ENCODE results near the gene ZNF883. TPM values are rescaled to one million over a fixed set of nuclear protein-coding genes. Genes with fewer than 3 reads are reported as not detected.
"Not testable (repeated sequence)": the region's sequence is repeated elsewhere in the genome, so short reads cannot be mapped to it uniquely, and the experiment has no call there.

The ZNF883 gene
- total RNA-seq: 5.7 TPM
- long read RNA-seq, transcript ZNF883-201 (5 exons, 2,414 nt): major isoform, 8 of 8 reads
- long read RNA-seq, partial matches to known transcripts: 0 of 8 reads
- long read RNA-seq, other reads (novel, unspliced or antisense): 0 of 8 reads

DNA sequence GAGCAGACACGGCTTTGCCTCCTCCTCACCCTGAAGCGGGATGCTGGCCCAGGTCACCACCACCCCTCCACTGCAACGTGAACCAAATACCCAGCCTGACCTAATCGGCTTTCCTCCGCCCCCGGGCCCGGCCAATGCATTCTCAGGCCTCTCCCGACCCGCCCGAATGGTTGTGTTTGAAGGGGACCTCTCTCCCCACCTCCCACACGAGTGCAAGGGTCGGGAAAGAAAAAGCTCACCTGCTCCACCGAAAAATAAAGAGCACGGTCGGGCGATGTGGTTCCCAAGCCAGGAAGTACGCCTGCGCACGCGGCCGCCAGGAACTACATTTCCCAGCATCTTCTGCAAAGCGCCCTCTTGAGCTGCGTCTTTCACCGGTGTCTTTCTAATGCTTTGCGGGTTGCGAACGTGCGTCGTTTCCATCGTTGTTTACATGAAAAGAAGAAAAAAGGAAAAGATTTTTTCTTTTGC, at the start of gene ZNF883:
TSS of gene ZNF883 (minus strand) at position 282 of the 471 bp plus-strand sequence.
- ATAC-seq (ENCODE audit: poor library complexity): peak; percentile 97
- peak; percentile 78 for DNase-seq
- intact Hi-C loops (cut with DNase I): no loop called here

DNA sequence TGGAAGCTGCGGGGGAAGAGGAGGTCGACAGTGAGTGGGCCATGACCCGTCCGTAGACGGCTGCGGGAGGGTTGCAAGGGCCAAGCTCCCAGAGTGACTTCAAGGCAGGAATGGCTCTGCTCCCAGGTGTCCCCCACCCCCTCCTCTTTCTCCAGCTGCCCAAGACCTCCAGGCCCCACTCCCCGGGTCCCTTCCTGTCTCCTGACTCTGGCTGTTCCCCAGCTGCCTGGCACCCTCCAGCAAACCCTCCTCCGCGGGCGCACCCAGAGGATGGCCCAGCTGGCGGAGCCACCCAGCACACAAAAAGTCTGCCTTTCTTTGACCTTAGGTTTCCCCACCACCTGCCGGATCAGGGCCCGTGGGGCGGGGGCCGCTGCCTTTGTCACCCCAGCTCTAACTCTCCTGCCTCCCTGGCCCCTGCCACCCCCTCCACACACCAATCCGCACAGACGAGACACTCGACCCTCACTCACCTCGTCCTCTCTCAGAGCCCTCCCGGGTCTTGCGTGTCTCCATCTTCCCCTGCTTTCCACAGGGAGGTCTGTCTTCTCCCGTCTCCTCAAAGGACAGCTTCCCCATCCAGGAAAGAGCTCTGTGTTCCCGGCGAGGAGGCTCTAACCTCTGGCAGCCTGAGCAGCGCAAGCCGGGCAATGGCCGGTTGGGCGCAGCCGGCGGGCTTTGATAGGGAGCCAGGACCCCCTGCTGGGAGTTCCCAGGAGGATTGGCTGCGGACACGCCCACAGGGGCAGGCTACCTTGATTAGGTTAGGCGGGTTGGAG, 49.3 kb upstream of the ZNF883 start:
- ATAC-seq (ENCODE audit: poor library complexity); intact Hi-C loops (cut with DNase I): not testable (repeated sequence)
- DNase-seq: peak; percentile 29

DNA sequence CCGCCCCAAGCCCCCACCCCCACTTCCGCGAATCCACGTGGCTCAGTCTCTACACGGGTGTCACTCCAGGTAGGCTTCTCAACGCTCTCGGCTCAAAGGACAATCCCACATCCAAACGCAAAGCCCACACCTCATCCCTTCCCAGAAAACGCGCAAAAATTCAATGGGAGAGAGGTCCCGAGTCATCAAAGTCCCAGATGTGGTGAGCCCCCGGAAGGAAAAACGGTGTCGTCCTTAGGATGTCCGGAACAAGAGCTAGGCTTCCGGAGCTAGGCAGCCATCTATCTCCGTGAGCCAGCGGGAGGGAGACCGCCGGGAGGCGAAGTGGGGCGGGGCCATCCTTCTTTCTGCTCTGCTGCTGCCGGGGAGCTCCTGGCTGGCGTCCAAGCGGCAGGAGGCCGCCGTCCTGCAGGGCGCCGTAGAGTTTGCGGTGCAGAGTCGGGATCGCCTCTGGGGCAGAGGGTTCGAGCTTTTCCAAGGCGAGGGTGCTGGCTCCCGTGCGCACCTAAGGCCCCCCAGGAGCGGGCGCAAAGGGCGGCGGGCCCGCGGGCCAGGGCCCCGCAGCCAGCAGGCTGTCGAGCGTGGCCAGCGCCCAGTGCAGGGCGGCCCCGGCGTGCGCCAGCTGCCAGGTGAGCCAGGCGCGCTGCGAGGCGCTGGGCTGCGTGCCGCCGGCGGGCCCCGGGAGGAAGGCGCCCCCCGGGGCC, 47.7 kb upstream of the ZNF883 start:
- peak; percentile 33 for DNase-seq
- intact Hi-C loops (cut with DNase I): not testable (repeated sequence)

DNA sequence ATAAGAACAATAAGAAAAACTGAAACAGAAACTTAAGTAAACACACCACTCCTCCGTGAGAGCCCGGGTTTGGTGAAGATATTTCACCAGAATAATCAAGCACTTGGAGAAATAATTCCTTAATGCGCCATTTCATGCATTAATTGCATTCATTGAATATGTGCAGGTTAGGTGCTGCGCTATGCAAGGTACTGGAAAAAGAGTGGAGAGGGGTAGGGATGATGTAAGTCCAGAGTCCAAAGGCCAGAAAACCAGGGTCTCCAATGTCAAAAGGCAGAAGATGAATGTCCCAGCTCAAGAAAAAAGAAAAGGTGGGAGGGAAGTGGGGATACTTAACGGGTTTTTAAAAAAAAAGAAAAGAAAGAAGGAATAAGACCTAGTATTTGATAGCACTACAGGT, 45.2 kb upstream of the ZNF883 start:
- DNase-seq: no peak
- intact Hi-C loops (cut with DNase I): no loop called here
- no peak for ATAC-seq (ENCODE audit: poor library complexity)

More for the DNA sequence above, 47.7 kb upstream of the ZNF883 start:
- not testable (repeated sequence) for ATAC-seq (ENCODE audit: poor library complexity)

DNA sequence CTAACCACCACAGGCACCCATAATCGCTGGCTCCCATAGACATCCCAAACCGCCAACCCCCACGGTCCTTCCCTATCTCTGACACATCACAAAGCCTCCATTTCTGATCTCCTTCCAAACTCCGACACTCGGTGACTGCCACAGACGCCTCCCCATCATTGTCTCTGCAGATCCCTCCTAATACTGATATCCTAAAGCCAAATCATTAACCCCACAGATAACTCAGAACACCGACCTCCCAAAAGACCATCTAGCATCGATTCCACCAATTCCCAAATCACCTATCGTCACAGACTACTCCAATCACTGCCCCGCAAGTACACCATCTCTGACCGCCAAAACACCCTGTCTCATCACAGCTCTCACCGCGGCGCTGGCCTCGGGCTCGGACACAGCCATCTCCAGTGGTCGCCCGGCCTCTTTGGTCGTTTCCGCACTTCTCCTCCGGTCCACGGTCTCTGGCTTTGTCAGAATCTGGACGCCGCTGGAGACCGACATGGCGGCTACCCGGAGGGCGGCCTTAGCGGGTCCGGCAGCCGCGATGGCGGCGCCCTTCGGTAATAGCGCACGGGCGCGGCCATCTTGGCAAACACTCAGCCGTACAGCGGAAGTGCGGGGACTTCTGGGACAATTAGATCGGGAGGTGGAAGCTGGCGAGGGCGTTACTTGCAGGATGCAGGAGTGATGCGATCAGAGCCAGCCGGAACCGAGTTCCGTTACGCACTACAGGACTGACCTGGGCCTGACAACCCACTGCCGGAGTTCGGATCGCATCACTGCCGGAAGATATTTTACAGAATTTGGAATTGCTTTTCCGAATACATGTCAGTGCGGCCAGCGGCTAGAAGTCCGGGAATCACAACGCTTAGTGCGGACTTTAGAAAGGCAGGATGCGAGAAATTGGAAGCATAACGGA, 44.5 kb upstream of the ZNF883 start, which contains the start of gene ZFP37:
TSS of gene ZFP37 (minus strand) at position 534 of the 916 bp plus-strand sequence. CDS start at position 498, 36 bp downstream.
- peak; percentile 100 for ATAC-seq (ENCODE audit: poor library complexity)
- intact Hi-C loops (cut with DNase I): no loop called here
- peak; percentile 97 for DNase-seq

DNA sequence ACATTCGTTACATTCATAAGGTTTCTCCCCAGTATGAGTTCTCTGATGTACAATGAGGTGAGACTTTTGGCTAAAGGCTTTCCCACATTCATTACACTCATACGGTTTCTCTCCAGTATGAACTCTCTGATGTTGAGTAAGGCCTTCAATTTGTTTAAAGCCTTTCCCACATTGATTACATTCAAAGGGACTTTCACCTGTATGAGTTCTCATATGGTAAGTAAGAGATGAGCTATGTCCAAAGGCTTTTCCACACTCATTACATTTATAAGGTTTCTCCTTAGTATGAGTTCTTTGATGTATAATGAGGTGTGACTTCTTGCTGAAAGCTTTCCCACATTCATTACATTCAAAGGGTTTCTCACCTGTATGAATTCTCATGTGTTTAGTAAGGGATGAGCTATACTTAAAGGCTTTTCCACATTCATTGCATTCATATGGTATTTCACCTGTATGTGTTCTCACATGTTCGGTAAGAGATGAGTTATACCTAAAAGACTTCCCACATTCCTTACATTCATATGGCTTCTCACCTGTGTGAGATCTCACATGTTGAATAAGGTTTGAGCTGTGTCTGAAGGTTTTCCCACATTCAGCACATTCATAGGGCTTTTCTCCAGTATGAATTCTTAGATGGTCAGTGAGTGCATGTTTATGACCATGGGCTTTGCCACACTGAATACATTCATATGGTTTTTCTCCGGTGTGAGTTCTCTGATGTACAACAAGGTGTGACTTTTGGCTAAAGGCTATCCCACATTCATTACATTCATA, 31.1 kb upstream of the ZNF883 start:
- DNase-seq (no peak), ATAC-seq (ENCODE audit: poor library complexity) (no peak)
- intact Hi-C loops (cut with DNase I): no loop called here

DNA sequence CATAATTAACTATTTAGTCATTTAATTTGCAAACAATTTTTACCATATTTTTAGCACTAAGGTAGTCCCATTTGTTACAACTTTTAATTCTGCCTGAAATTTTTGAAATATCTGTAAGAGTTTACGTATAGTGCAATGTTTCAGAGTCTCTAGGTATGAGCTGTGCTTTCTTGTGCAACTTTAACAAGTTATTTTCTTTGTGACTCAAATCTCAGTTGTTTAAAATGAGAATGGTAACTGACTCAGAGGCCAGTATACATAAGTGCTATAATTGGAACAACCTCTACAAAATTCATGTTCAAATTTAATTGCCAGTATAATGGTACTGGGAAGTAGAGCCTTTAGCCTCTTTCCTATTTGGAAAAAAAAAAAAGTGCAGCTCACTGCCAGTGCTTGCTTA, 14.2 kb upstream of the ZNF883 start:
- ATAC-seq (ENCODE audit: poor library complexity): no peak

DNA sequence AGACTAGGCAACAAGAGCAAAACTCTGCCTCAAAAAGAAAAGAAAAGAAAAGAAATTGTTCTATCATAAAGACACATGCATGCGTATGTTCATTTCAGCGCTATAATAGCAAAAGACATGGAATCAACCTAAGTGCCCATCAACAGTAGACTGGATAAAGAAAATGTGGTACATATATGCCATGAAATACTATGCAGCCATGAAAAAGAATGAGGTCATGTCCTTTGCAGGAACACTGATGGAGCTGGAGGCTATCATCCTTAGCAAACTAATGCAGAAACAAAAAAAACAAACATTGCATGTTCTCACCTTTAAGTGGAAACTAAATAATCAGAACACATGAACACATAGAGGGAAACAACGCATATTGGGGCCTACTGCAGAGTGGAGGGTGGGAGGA, 6.3 kb upstream of the ZNF883 start:
- intact Hi-C loops (cut with DNase I): no loop called here
- no peak for ATAC-seq (ENCODE audit: poor library complexity)
- no peak for DNase-seq

More for the DNA sequence above, 14.2 kb upstream of the ZNF883 start:
- no peak for DNase-seq
- intact Hi-C loops (cut with DNase I): no loop called here

DNA sequence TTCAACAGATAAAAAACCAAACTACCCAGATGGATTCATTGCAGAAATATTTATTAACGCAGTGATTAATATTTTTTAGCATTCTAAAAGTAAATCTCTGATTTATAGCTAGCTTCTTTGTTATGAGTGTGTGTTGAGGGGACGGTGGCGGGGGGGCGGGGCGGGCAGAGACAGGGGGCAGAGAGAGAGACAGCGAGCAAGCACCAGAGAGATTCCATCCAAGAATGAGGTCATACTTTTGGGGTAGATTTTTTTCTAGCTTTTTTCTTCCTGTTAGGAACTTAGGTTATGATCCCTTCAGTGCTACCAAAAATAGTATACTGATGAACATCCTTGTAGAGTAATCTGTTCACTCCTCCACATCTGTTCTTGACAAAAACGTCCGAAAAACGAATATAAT, 500 bp upstream of the ZNF883 start:
- no peak for DNase-seq
- no peak for ATAC-seq (ENCODE audit: poor library complexity)
- intact Hi-C loops (cut with DNase I): no loop called here

DNA sequence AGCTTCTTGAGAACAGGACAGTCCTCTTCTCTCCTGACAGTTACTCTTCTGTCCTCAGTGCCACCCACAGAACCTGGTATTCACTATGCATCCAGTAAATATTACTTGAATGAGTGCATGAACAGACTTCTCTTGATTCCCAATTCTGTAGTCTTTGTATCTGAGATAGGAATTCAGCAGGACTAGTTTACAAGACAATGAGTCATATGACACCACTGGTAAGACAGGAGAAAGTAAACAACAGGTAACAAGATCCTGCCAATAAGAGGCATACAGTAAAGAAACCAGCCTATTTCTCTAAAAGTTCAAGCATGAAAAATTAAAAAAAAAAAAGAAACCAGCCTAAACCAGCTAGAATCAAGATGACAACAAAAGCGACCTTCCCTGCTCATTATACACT, 6.2 kb downstream of the ZNF883 start:
- DNase-seq: no peak
- intact Hi-C loops (cut with DNase I): no loop called here
- ATAC-seq (ENCODE audit: poor library complexity): no peak

DNA sequence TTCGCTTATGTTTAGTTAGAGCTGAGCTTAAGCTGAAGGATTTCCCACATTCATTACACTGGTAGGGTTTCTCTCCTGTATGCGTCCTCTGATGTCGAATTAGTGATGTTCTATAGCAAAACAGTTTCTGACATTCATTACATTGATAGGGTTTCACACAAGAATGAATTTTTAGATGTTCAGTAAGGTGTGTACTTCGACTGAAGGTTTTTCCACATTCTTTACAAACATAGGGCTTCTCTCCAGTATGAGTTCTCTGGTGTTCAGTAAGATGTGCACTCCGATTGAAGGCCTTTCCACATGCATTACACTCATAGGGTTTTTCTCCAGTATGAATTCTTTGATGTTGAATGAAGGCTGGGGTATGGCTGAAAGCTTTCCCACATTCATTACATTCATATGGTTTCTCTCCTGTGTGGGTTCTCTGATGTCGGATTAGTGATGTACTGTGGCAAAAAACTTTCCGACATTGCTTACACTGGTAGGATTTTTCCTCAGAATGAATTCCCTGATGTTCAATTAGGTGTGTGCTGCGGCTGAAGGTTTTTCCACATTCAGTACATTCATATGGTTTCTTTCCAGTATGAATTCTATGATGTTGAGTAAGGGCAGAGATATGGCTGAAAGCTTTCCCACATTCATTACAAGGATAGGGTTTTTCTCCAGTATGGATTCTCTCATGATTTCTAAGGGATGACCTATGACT, 14.6 kb downstream of the ZNF883 start:
- ATAC-seq (ENCODE audit: poor library complexity) (no peak), DNase-seq (no peak)
- intact Hi-C loops (cut with DNase I): no loop called here

DNA sequence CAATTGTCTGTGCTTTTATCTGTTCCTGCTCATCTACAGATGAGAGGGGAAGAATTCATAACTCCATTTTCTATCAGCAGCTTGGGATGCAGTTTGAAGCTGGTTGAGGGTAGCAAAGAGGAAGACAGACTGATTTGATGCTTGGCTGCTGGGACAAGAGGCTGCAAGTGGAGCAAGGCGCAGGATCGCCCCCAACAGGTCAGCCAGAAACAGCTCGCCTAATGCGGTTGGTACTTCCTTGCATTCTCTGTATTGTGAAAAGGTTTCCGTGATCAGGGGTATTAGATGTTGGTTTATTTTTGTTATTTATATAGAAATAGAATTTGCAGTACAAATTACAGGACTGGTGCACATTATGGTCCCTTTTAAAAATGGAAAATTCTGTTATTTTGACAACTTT, 40.6 kb downstream of the ZNF883 start:
- ATAC-seq (ENCODE audit: poor library complexity): no peak
- no peak for DNase-seq
- intact Hi-C loops (cut with DNase I): no loop called here

DNA sequence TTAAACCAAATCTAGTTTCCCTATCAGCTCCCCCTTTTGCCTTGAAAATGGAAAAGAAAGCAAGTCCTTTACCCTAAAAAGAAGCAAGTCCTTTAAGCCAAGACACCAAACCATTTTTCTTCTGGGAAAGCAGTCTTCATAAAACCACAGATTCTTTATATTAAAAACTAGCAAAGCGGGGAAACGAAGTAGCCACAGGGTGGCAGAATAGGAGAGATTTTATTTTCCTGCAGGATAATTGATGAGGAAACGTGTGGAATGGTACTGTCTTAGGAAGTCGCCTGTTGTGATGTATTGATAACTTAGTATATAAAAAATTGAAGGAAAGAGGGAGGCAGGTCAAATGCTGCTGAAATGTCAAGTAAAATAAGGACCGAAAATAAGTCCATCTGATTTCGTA, 41.1 kb downstream of the ZNF883 start:
- DNase-seq (no peak), ATAC-seq (ENCODE audit: poor library complexity) (no peak)
- intact Hi-C loops (cut with DNase I): no loop called here

DNA sequence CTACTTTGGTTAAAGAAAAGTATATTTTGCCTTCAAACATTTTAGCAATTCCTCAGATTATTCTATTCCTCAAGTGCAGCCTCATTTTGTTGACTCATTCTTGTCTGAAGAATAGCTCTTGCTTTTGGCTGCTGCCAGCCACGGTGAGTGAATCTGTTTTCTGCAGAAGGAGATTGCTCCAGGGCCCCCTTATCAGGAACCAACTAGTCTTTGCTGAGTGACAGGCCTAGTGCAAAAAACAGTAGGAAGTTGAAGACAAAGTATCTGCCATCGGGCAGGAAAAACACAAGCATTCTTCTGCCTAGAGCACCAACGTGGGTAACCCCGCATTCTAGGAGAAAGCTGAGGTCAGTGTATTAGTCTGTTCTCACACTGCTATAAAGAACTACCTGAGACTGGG, 42.3 kb downstream of the ZNF883 start:
- ATAC-seq (ENCODE audit: poor library complexity) (no peak), DNase-seq (no peak)
- intact Hi-C loops (cut with DNase I): no loop called here

DNA sequence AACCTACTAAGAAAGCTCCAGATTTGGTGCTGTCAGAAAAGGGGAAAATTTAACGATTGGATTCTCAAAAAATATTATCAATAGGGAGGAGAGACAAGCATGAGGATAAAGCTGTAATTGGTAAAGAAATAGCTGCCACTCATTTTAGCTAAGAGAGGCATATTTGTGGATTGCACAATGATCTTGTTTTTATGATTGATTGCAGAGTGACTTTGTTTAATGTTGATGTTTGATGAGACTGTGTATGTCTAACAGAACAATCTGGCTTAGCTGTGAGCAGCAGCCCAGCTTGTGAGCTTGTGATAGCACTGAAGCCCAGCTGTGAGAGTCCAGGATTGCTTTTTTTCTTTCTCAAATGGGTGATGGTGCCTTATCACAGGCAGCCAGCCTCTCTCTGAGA, 56.4 kb downstream of the ZNF883 start:
- no peak for ATAC-seq (ENCODE audit: poor library complexity)
- intact Hi-C loops (cut with DNase I): no loop called here
- DNase-seq: no peak

DNA sequence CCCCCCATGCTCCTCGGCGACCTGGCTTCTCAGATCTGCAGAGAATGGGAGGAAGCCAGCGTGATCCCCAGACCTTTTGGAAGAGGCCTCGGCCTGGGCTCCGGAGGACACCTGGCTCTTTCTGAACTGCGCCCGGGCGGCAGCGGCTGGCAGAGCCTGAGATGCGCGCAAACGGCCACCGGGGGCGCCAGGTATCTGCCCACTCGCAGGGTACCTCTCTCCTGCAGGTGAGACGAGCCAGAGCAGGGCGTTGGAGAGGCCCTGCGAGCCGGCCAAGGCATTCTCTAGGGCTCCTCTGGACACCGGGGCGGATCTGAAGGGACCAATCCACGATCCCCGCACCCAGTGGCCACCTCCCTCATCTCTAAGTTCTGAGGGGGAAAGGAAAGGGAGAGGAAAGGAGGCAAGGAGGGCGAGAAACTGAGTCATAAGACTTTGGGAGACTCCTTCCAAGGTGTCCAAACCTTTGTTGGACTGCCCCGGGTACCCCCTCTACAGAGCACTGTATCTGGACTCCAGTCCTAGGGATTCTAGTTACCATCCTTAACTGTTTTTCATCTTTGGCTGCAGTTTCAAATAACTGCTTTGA, 66.3 kb downstream of the ZNF883 start:
- no peak for ATAC-seq (ENCODE audit: poor library complexity)
- intact Hi-C loops (cut with DNase I): no loop called here

DNA sequence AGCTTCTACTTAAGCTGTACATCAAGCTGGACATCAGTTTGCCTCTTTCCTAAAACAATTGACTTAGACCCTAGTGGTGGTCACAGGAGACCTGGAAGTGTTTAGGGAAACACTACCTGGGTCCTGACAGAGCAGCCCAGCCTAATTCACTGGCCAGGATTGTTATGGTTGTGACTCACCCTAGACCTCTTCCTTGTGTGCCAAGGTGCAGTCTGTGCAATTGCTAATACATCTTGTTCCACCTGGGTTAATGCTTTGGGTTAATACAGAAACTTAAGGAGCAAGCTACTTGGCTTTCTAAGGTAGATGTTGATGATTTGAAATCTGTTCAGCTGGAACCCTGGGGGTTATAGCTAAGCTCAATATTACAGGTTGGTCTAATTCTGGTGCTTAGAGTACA, 72.6 kb downstream of the ZNF883 start:
- intact Hi-C loops (cut with DNase I): no loop called here

More for the DNA sequence above, 66.3 kb downstream of the ZNF883 start:
- no peak for DNase-seq

More for the DNA sequence above, 72.6 kb downstream of the ZNF883 start:
- no peak for DNase-seq
- ATAC-seq (ENCODE audit: poor library complexity): no peak

All from Right ventricle myocardium superior (tissue), 1 donor.